Natural killer cell (primary cell): Measurements from ENCODE around the gene SLC7A6OS. TPM values are rescaled to one million over a fixed set of nuclear protein-coding genes. Genes with fewer than 3 reads are reported as not detected.

Experiments used
- ATAC-seq, 3 donors: fragments of 150-1000 bp in 2 of 3; fragments of 200-7000 bp in 1 of 3; cut with Tn5 transposase; 1 replicate in 1 of 3; 2 replicates in 2 of 3; pipeline ENCODE4 v1.10.0; 2021; ENCODE audit warnings: mild to moderate bottlenecking in 2 of 3, moderate library complexity in 2 of 3
- DNase-seq, 2 donors: peaks; one replicate each; pipeline versions ENCODE4 v3.0.0 to v3.0.0-alpha.2; 2013 to 2021; ENCODE audit warnings: mixed read lengths in 1 of 2
- H3K27ac ChIP-seq: one replicate; pipeline ENCODE4 v1.5.1; 2013; ENCODE audit warnings: mild to moderate bottlenecking, low read length
- H3K27me3 ChIP-seq: one replicate; pipeline ENCODE4 v1.6.1; 2013; ENCODE audit warnings: low read length; ENCODE audit not compliant: control insufficient read depth, insufficient read depth
- H3K36me3 ChIP-seq: one replicate; pipeline ENCODE4 v1.6.1; 2013; ENCODE audit warnings: low read length; ENCODE audit not compliant: control insufficient read depth, insufficient read depth
- H3K4me1 ChIP-seq: one replicate; pipeline ENCODE4 v1.6.1; 2013; ENCODE audit warnings: low read length; ENCODE audit not compliant: control insufficient read depth, insufficient read depth
- H3K4me3 ChIP-seq: one replicate; pipeline ENCODE4 v1.5.1; 2013; ENCODE audit warnings: low read length
- H3K9me3 ChIP-seq: one replicate; pipeline ENCODE4 v1.6.1; 2013; ENCODE audit warnings: low read length; ENCODE audit not compliant: control insufficient read depth, insufficient read depth
- H3K27ac Mint-ChIP-seq, 2 donors: one replicate each; pipeline ENCODE4 v1.8.0; 2022; ENCODE audit warnings: mild to moderate bottlenecking in 2 of 2, mixed read lengths in 2 of 2, moderate library complexity in 1 of 2
- H3K27me3 Mint-ChIP-seq, 2 donors: one replicate each; pipeline ENCODE4 v1.8.0; 2022; ENCODE audit warnings: low read depth in 2 of 2, mixed read lengths in 2 of 2
- H3K36me3 Mint-ChIP-seq: one replicate; pipeline ENCODE4 v1.8.0; 2022; ENCODE audit warnings: mixed read lengths
- H3K4me1 Mint-ChIP-seq, 2 donors: one replicate each; pipeline ENCODE4 v1.8.0; 2022; ENCODE audit warnings: mixed read lengths in 2 of 2
- H3K4me3 Mint-ChIP-seq: one replicate; pipeline ENCODE4 v1.8.0; 2022; ENCODE audit warnings: mild to moderate bottlenecking, moderate library complexity, mixed read lengths
- H3K9me3 Mint-ChIP-seq, 2 donors: one replicate each; pipeline ENCODE4 v1.8.0; 2022; ENCODE audit warnings: mixed read lengths in 2 of 2
- WGBS: methylation state at CpG from one replicate; pipeline ENCODE4 v1.1.7; 2013; ENCODE audit warnings: missing lambda C conversion rate; ENCODE audit not compliant: insufficient coverage; 5-methylcytosine and 5-hydroxymethylcytosine counted together
- intact Hi-C: fragments of 100-400 bp; cut with micrococcal nuclease; formaldehyde crosslinking; loops from one replicate; pipeline ENCODE4 v1.14.2; 2022
- total RNA-seq, 4 donors: library from RNA; stranded (reverse); fragments of 120-200 nt in 1 of 4; gene quantifications; one replicate each; pipeline versions ENCODE4 v1.2.3 to v1.2.4, GENCODE V29; 2013 to 2022
- TF ChIP-seq, protein P1 (sequence below): fragments of 200-600 bp; IDR thresholded peaks from one replicate; pipeline ENCODE4 v1.8.0; 2022; ENCODE audit warnings: antibody characterized with exemption

SLC7A6OS gene
- total RNA-seq, 3 donors from 2014 or later (not counting 1 experiment from before 2014, with no cell fraction given), result 46.3 to 57.3 (median 56.1) TPM

DNA sequence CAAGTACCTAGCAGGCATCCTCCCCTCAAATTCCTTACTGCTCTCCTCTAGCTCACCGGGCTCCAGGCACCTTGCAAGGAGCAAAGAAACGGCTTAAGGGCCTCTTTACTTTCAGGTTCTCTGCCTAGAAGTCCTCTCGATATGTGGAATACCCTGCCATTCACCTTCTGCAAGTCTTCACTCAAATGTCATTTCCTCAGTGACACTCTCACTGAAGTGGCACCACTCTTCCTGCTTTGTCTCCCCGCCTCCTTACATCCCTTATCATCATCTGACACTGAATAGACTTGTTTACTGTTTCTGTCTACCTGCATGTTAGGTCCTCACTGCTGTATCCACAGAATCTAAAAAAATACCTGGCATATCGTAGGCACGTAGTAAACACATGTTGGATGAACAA, 947 bp downstream of the SLC7A6OS start:
- H3K4me3 ChIP-seq, result peak overlapping the region; percentile 61
- Mint-ChIP-seq H3K4me3 (peak overlapping the region; percentile 96), H3K27ac (peak overlapping the region; percentile 93 to 96), H3K9me3 (no peaks in the 10 kb centered on the region), H3K27me3 (no peaks in the 10 kb centered on the region), H3K36me3 (no peaks in the 10 kb centered on the region), H3K4me1 (peaks cover 30 to 39% of the 10 kb centered on the region in 2 donors)
- ATAC-seq (no peak), DNase-seq (peak in 1 of 2 donors; percentile 52)
- H3K27me3 ChIP-seq, result no peaks in the 10 kb centered on the region
- TF ChIP-seq, protein P1, sequence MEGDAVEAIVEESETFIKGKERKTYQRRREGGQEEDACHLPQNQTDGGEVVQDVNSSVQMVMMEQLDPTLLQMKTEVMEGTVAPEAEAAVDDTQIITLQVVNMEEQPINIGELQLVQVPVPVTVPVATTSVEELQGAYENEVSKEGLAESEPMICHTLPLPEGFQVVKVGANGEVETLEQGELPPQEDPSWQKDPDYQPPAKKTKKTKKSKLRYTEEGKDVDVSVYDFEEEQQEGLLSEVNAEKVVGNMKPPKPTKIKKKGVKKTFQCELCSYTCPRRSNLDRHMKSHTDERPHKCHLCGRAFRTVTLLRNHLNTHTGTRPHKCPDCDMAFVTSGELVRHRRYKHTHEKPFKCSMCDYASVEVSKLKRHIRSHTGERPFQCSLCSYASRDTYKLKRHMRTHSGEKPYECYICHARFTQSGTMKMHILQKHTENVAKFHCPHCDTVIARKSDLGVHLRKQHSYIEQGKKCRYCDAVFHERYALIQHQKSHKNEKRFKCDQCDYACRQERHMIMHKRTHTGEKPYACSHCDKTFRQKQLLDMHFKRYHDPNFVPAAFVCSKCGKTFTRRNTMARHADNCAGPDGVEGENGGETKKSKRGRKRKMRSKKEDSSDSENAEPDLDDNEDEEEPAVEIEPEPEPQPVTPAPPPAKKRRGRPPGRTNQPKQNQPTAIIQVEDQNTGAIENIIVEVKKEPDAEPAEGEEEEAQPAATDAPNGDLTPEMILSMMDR, result no peak
- peak overlapping the region; percentile 69 for H3K27ac ChIP-seq
- intact Hi-C loops, result loop anchor here (1.0 to 10.0 kb wide), 3 partner anchors 25 to 745 kb away; partner anchors contain the start of genes CTCF and NFATC3
- H3K4me1 ChIP-seq, result peaks cover 29% of the 10 kb centered on the region
- 34% methylated on average over 6 of the region's 6 CpGs for WGBS
- peaks cover 38% of the 10 kb centered on the region for H3K36me3 ChIP-seq
- no peaks in the 10 kb centered on the region for H3K9me3 ChIP-seq

DNA sequence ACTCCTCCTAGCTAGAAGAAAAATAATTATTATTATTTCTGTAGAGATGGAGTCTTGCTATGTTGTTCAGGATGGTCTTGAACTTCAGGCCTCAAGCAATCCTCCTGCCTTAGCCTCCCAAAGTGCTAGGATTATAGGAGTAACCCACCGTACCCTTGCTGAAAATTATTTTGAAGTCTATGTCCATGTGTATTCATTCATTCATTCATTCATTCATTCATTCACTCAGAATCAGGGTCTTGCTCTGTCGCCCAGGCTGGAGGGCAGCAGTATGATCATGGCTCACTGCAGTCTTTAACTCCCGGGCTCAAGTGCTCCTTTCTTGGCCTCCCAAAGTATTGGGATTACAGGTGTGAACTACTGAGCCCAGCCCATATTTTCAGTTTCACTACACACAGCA, 4.1 kb downstream of the SLC7A6OS start:
- peaks cover 53% of the 10 kb centered on the region for H3K36me3 ChIP-seq
- Mint-ChIP-seq H3K36me3 (peaks cover 15% of the 10 kb centered on the region), H3K27me3 (no peaks in the 10 kb centered on the region)

DNA sequence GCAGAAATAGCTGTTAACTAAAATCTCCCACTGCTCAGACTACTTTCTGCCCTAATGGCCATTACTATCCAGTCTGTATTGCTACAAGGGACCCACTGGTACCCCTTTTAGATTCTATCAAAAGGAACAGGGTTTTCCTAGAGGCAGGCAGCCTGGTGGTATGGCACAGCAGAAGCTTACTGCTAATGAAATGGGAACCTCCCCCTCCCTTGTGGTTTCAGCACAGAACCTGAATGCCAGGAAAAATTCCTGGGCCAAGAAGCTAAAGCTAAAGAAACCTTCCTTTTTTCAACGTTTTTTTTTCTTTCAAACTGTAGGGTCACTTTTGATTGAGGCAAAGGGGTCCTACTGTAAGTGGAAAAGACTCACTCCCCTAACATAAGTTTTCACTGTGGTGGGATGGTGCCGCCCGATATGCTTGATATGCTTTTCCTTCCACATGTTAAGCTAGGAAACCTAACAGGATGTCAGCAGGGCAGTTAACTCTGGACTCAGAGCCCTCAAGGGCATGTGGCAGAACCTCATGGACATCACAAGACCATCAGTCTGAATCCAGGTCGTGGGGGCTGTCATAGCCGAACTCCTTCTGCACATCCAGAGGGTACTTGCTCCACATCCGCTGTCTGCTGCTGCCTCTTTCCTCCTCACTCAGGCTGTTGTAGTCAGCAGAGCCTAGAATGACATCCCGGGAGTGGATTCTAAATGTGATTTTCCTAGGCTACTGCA, 9.8 kb downstream of the SLC7A6OS start:
- H3K27me3 ChIP-seq, result no peaks in the 10 kb centered on the region
- Mint-ChIP-seq H3K27me3 (no peaks in the 10 kb centered on the region), H3K27ac (peak overlapping the region; percentile 60 to 67), H3K4me3 (no peak overlapping the region), H3K9me3 (no peaks in the 10 kb centered on the region), H3K36me3 (peaks cover 57% of the 10 kb centered on the region), H3K4me1 (peaks cover 0 to 5% of the 10 kb centered on the region in 2 donors)
- no peaks in the 10 kb centered on the region for H3K4me1 ChIP-seq
- no peaks in the 10 kb centered on the region for H3K9me3 ChIP-seq
- intact Hi-C loops, result no loop called here
- peaks cover 87% of the 10 kb centered on the region for H3K36me3 ChIP-seq
- DNase-seq (no peak), ATAC-seq (no peak)
- TF ChIP-seq, protein P1, result no peak
- WGBS, result 95% methylated on average over 6 of the region's 7 CpGs
- H3K4me3 ChIP-seq, result no peak overlapping the region
- no peak overlapping the region for H3K27ac ChIP-seq

More for the DNA sequence above, 4.1 kb downstream of the SLC7A6OS start:
- no peak overlapping the region for H3K4me3 Mint-ChIP-seq
- intact Hi-C loops, result no loop called here
- TF ChIP-seq, protein P1, result no peak
- Histone ChIP-seq H3K4me1 (peaks cover 22% of the 10 kb centered on the region), H3K4me3 (no peak overlapping the region), H3K27me3 (no peaks in the 10 kb centered on the region), H3K9me3 (no peaks in the 10 kb centered on the region), H3K27ac (no peak overlapping the region)
- H3K9me3 Mint-ChIP-seq, result no peaks in the 10 kb centered on the region
- H3K4me1 Mint-ChIP-seq, result peaks cover 18 to 23% of the 10 kb centered on the region in 2 donors
- no peak for ATAC-seq
- DNase-seq, result no peak
- 88% methylated on average over 3 of the region's 3 CpGs for whole genome bisulfite sequencing
- H3K27ac Mint-ChIP-seq, result no peak overlapping the region
